Fibroblast of pulmonary artery (primary cell): ENCODE results near the gene BLCAP.
"Not testable (repeated sequence)": the region's sequence is repeated elsewhere in the genome, so short reads cannot be mapped to it uniquely, and the experiment has no call there.

Experiments
- DNase-seq: peaks from one replicate; pipeline ENCODE4 v3.0.0-alpha.2; 2010; ENCODE audit warnings: low read depth
- H3K4me3 ChIP-seq: replicated peaks from 2 replicates; pipeline ENCODE4 v1.5.1; 2011; ENCODE audit warnings: low read depth, mild to moderate bottlenecking, control low read depth, low read length, moderate library complexity
- TF ChIP-seq, protein P1 (sequence below): IDR thresholded peaks from 2 replicates; pipeline ENCODE4 v1.5.1; 2011; ENCODE audit warnings: mild to moderate bottlenecking, control low read depth, low read length, inconsistent platforms; ENCODE audit errors: missing control alignments

Gene BLCAP

DNA sequence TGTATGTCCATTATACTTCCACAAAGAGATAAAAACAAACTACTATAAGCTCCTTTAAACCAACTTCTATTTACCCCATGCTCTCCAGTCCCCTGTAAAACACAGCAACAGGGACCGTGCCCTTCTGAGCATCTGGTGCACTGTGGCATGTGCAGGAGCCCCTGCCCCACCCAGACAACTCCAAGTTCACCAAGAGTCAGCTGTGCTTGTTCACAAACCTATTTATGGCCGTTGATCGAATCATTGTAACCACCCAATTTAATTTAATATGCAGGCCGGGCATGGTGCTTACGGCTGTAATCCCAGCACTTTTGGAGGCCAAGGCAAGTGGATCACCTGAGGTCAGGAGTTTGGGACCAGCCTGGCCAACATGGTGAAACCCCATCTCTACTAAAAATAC, 13.7 kb upstream of the BLCAP start:
- H3K4me3 ChIP-seq: no peak overlapping the region
- TF ChIP-seq, protein P1, sequence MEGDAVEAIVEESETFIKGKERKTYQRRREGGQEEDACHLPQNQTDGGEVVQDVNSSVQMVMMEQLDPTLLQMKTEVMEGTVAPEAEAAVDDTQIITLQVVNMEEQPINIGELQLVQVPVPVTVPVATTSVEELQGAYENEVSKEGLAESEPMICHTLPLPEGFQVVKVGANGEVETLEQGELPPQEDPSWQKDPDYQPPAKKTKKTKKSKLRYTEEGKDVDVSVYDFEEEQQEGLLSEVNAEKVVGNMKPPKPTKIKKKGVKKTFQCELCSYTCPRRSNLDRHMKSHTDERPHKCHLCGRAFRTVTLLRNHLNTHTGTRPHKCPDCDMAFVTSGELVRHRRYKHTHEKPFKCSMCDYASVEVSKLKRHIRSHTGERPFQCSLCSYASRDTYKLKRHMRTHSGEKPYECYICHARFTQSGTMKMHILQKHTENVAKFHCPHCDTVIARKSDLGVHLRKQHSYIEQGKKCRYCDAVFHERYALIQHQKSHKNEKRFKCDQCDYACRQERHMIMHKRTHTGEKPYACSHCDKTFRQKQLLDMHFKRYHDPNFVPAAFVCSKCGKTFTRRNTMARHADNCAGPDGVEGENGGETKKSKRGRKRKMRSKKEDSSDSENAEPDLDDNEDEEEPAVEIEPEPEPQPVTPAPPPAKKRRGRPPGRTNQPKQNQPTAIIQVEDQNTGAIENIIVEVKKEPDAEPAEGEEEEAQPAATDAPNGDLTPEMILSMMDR: no peak
- no peak for DNase-seq

DNA sequence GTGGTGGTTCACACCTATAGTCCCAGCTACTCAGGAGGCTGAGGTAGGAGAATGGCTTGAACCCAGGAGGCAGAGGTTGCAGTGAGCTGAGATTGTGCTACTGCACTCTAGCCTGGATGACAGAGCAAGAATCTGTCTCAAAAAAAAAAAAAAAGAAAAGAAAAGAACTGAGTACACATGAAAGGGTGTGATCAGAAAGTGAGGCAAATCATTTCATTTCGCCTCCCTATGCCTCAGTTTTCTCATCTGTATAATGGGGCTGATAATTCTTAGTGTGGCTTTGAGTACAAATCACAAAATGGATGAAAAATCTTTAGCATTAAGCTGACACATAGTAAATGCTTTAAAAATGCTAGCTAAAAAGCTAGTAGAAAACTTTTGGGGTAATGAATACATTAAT, 13.2 kb upstream of the BLCAP start:
- not testable (repeated sequence) for H3K4me3 ChIP-seq, DNase-seq

DNA sequence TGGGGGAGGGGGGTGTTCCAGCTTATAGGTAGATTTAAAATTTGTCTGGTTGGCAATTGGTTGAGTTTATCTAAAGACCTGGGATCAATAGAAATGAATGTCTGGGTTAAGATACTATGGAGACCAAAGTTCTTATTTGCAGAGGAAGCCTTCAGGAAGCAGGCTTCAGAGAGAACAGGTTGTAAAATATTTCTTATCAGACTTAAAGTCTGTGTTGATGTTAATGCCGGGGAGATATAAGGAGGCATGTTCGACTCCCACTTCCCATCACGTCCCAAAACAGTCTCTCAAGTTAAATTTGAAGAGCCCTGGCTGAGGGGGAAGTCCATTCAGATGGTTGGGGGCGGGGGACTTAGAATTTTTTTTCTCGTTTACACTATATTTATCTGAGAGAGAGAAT, 12.3 kb upstream of the BLCAP start:
- no peak for DNase-seq

DNA sequence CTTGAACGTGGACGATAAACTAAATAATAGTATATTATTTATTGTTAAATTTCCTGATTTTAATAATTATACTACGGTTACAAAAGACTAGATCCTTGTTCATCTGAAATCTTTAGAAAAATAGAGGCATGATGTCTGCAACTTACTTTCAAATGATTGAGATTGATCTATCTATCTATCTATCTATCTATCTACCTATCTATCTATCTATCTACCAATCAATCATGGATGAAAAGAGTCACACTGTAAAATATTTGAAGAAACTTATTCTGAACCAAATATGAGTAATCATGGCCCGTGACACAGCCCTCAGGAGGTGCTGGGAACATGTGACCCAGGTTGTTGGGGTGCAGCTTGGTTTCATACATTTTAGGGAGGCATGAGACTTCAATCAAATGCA, 11.7 kb upstream of the BLCAP start:
- TF ChIP-seq, protein P1: no peak

More for the DNA sequence above, 12.3 kb upstream of the BLCAP start:
- H3K4me3 ChIP-seq: no peak overlapping the region
- TF ChIP-seq, protein P1: no peak

DNA sequence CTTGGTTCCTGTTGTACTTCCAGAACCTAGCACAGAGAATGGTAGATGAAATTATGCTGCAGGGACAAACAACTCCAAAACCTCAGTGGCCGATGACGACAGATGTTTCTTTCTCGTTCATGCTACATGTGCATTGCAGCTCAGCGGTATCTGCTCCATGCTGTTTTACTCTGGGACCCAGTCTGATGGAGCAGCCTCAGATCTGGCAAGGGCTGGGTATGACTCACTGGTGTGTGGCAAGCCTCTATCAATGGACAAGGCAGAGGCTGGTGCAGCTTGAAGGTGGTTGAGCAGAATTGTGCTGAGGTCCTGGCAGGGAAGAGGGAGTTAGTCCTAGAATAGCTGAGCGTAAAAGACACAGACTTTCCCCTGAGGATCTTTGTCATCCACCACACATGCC, 10.3 kb upstream of the BLCAP start:
- TF ChIP-seq, protein P1: no peak
- peak; percentile 74 for DNase-seq
- H3K4me3 ChIP-seq: no peak overlapping the region

More for the DNA sequence above, 11.7 kb upstream of the BLCAP start:
- DNase-seq: no peak
- no peak overlapping the region for H3K4me3 ChIP-seq

DNA sequence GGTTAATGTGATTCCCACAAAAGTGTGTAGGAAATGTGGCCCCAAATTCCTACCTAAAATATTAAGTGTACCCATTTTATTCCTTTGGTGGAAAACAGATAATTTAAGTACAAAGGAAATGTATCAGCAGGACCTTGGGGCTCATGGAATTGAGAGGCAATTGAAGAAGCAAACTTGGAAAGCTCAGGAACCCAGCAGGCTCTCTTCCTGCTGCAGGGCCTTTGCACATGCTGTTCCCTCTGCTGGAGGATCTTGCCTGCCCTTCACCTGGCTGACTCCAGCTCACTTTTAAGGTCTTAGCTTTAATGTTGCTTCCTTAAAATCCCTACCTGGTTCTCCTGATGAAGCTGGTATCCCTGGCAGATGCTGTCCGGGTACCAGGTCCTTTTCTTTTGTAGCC, 9.8 kb upstream of the BLCAP start:
- no peak for DNase-seq
- no peak overlapping the region for H3K4me3 ChIP-seq
- TF ChIP-seq, protein P1: no peak

DNA sequence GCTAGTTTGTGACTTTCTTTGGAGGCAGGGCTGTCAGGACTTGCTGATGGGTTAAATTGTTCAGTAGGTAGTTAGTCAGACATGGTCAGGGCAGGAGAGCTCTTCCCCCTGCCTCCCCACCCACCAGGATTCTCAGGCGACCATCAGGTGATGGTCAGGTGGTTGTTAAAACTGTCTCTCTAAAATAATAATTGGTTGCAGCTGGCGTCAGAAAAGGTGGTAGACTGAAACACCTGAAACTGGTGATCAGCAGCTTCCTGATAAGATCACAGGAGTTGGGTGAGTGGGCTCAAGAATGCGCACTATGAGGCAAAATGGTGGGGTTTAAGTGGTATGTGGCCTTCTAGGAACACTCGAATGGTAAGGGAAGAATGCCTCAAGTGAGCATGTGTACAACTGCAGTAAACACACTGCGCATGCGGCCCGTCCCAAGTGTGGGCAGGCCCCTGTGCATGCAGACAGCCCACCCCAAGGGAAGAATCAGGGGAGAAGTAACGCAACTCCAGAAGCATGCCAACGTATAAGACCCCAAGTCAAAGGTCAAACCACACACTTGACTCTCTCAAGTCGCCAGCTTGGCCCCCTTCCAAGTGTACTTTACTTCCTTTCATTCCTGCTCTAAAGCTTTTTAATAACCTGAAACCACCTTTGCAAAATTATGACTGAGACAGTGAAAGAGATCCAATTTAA, 7.9 kb upstream of the BLCAP start:
- no peak overlapping the region for H3K4me3 ChIP-seq
- DNase-seq: no peak
- TF ChIP-seq, protein P1: no peak
